GM12891 (cell line): ENCODE measurements around the gene UNC45B.

ENCODE experiments used
- SPI1 ChIP-seq: IDR thresholded peaks from 2 replicates; pipeline ENCODE4 v1.6.1; 2011; ENCODE audit warnings: low read depth, low read length, control low read depth
- TAF1 ChIP-seq: IDR thresholded peaks from 2 replicates; pipeline ENCODE4 v1.6.1; 2011; ENCODE audit warnings: low read depth, low read length, control low read depth

DNA sequence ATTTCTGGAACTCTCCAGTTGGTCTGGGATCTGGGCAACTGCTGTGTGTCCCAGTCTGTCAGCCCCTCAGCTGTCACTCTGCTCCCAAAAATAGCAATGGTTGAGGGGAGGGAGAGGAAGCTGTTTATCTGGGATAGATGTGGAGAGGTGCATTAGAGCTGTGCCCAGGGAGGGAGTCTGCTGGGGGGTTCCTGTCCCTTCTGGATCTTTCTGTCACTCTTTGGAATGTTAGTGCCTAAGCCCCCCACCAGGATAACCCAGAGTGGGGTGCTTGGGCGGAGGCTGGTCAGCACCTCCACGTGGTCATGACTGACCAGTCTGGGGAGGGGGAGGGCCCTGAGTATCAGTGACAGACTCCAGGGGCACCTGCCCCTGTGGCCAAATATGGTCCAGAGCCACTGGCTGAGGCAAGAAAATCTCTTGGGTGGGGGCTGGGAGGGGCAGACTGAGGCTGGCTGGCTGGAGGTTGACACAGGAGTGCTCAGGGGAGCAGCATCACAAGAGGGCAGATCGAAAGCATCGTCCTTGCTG is at the start of gene UNC45B:
- no peak for TF ChIP-seq TAF1
- TF ChIP-seq SPI1, result no peak
